ENCODE data around the gene ANXA2R.

Gene ANXA2R

GRCh38 chr5:43000111-43000840, 39.8 kb downstream of the ANXA2R start:
- DNase-seq (ENCODE audit: low read depth) = no peak

DNA sequence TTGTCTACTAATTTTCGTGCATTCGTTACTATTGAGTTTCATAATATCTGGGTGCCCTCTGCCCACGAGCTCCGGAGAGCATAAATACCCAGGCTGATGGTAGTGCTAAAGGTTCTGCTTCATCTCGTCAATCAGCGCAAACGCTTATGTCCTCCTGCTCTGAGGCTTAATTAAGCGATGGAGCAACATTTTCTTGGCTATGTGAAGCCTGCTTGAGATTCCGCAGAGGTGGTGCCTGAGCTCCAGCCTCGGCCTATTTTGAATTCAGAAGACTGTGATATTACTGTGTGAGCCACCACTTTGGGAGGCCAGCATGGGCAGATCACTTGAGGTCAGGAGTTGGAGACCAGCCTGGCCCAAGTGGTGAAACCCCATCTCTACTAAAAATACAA, 44.8 kb downstream of the ANXA2R start:
- DNase-seq (ENCODE audit: low read depth) = no peak

- peak; percentile 81 for DNase-seq (ENCODE audit: low read depth)
Observed at GRCh38 chr5:42994555-42995359, 45.4 kb downstream of the ANXA2R start.

DNA sequence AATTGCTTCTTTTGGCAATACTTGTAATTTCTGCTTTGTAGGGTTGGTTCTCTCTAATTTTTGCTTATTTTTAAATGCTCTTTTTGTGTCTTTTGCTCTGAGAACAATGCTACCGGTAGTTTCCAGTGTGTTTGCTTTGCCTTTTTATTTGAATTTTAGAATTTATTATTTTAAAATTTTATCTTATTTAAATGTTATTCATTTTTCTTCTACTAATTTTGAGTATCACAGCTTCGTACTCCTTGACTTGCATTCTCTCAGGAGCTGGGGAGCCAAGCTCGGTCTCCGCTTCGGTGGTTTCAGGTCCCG, 45.9 kb downstream of the ANXA2R start:
- DNase-seq (ENCODE audit: low read depth) = no peak

DNA sequence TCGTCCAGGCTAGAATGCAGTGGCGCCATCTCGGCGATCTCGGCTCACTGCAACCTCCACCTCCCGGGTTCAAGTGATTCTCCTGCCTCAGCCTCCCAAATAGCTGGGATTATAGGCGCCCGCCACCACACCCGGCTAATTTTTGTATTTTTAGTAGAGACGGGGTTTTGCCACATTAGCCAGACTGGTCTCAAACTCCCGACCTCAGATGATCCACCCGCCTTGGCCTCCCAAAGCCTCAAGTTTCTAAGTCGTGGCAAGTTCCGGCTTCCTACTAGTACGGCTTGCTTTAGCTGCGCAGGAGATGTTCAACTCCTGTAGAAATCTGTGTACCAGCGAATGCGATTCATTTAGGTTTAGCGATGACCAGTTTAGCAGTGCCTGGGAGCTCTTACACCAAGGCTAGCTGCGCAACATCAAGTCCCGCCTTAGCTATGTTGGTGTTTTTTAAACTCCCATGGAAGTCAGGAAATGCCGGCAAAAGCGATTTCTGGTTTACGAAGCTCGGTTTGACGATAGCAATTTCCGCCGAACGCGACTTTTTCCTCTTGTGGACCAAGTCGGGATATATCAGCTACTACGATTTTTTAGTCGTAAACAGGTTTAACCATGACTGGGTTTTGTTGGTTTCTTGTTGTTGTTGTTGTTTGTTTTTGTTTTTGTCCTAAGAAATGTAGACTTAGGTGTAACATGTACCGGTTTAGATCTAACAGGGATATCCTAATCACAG, 46.4 kb downstream of the ANXA2R start:
- no peak for DNase-seq (ENCODE audit: low read depth)

DNA sequence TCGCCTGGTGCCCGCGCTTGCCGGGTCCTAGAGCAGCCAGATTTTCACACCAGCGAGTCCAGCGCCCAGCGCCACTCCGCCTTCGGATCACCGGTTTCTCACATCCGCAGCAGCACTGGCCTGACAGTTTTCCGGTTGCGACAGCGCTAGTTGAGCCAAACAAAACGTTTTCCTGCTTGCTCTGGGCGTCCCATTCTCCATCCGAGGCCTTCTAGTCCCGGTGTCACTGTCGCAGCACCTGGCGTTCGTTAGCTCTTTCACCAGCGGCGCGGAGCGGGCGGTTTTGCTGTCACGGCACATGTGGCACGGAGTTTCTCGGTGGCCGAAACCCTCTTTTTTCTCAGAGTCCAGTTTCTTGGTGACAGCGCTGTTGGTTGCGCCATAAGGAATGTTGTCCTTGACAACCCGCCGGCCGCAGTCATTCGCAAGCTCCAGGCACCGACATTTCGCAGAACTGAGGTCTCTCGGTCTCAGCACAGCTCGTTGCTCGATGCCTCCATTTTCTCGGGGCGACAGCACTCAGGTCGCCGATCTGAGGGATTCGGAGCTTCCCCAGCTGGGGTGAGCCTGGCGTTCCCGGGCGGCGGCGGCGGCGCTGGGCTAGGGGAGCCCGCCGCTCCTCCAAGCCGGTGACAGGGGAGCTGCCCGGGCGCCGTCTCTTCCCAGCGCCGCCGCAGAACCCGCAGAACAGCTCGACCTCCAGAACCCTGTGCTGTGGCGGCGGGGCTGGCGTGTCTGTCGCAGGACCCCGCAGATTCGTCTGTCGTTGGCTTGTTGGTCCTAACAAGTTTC, 47.8 kb downstream of the ANXA2R start:
- peak; percentile 50 for DNase-seq (ENCODE audit: low read depth)

- DNase-seq (ENCODE audit: low read depth) = no peak
Observed at GRCh38 chr5:42991404-42992087, 48.6 kb downstream of the ANXA2R start.

DNA sequence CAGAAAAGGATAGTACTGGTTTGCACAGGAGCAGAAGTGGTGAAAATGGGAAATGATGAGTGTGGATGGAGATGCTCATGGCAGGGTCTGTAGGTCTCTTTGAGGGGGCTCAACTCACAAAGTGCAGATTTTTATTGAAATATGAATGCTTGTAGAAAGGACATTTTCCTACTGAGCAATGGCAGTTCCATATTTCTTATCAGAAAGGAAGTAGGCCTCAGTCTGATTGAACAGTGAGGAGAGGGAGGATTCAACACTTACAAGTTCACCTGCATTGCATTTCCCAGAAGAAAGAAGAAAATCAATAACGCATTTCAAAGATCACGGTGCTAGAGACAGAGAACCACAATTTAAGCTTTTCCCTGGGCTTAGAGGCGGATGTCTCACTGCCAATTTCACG, 49.2 kb downstream of the ANXA2R start:
- no peak for DNase-seq (ENCODE audit: low read depth)
